ENCODE data around the gene DUSP1. TPM values are rescaled to one million over a fixed set of nuclear protein-coding genes. Genes with fewer than 3 reads are reported as not detected.
A peak's percentile ranks its signal among the peaks of the same experiment; 100 is the strongest.

DUSP1 gene
- total and polyA plus RNA-seq, 2 of the 13 experiments (the other 11 are each of a cell fraction or from before 2014, with no cell fraction given) = 27.1 to 55.5 TPM

DNA sequence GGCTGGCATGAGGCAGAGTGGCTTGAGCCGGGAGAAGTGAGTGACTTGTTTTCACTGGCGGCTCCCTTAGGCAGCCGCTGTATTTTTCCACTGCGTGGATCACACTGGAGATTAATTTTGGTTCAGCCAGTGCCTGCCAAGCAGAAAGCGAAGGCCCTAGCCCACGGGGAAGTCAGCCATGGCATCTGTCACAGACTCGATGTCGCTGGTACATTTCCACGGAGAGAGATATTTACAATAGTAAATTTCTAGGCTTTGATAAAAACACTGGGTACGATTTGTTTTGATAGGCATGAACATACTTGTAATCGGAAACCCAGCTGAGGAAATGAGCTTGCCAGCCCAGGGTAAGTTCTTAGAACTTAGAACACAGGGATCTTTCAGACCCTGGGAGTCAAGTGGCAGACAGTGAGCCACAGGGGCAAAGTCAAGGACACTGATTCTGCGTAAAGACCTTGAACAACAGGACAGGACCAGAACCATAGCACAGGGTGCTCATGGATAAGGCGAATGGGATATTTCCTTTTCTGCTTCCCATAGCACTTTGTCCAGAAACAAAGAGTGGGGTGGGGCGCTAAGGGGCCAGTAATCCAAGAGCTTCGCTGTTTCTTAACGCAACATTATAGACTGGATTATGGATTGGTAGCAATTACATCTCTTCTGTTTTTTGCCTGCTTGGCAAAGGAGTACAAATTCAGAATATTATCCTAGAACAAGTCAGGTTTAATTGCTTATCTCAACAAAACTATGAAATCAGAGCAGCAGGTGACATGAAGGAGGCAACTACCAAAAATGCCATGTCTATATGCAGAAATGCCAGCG lies 4.5 kb downstream of the DUSP1 start (continued):
- TF ChIP-seq NR2F6 (IDR thresholded peaks at IDR 0.05) (no peak), NR2F6 (CRISPR knock-in tag; IDR thresholded peaks at IDR 0.05) (peak; percentile 74), NFIB (CRISPR knock-in tag; IDR thresholded peaks at IDR 0.05; ENCODE audit: borderline replicate concordance) (no peak), SOX5 (CRISPR knock-in tag; IDR thresholded peaks at IDR 0.05; ENCODE audit: borderline replicate concordance) (peak; percentile 78), ZNF563 (CRISPR knock-in tag; IDR thresholded peaks at IDR 0.05) (no peak), KDM5A (IDR thresholded peaks at IDR 0.05; ENCODE audit: borderline replicate concordance, low read length) (no peak), SMARCE1 (IDR thresholded peaks at IDR 0.05; ENCODE audit: borderline replicate concordance) (no peak), PHF8 (CRISPR knock-in tag; IDR thresholded peaks at IDR 0.05) (no peak; the same call in 1 of the 2 replicates), NR2F1 (CRISPR knock-in tag; IDR thresholded peaks at IDR 0.05) (0 out of 4 replicates have a peak, but pooled peaks of 1 of the 2 experiments have one; percentile 15), MYC (CRISPR knock-in tag; IDR thresholded peaks at IDR 0.05; ENCODE audit: borderline replicate concordance) (no peak)
- TF ChIP-seq, protein P1, sequence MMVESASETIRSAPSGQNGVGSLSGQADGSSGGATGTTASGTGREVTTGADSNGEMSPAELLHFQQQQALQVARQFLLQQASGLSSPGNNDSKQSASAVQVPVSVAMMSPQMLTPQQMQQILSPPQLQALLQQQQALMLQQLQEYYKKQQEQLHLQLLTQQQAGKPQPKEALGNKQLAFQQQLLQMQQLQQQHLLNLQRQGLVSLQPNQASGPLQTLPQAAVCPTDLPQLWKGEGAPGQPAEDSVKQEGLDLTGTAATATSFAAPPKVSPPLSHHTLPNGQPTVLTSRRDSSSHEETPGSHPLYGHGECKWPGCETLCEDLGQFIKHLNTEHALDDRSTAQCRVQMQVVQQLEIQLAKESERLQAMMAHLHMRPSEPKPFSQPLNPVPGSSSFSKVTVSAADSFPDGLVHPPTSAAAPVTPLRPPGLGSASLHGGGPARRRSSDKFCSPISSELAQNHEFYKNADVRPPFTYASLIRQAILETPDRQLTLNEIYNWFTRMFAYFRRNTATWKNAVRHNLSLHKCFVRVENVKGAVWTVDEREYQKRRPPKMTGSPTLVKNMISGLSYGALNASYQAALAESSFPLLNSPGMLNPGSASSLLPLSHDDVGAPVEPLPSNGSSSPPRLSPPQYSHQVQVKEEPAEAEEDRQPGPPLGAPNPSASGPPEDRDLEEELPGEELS (CRISPR knock-in tag; IDR thresholded peaks at IDR 0.05) = peak; percentile 44; the same call in 1 of the 2 replicates
- TF ChIP-seq, protein P2, sequence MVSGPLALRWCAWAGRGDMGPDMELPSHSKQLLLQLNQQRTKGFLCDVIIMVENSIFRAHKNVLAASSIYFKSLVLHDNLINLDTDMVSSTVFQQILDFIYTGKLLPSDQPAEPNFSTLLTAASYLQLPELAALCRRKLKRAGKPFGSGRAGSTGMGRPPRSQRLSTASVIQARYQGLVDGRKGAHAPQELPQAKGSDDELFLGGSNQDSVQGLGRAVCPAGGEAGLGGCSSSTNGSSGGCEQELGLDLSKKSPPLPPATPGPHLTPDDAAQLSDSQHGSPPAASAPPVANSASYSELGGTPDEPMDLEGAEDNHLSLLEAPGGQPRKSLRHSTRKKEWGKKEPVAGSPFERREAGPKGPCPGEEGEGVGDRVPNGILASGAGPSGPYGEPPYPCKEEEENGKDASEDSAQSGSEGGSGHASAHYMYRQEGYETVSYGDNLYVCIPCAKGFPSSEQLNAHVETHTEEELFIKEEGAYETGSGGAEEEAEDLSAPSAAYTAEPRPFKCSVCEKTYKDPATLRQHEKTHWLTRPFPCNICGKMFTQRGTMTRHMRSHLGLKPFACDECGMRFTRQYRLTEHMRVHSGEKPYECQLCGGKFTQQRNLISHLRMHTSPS (CRISPR knock-in tag; IDR thresholded peaks at IDR 0.05; ENCODE audit: low read depth) = 0 out of 2 replicates have a peak, but pooled peaks have one; percentile 52
- TF ChIP-seq, protein P3, sequence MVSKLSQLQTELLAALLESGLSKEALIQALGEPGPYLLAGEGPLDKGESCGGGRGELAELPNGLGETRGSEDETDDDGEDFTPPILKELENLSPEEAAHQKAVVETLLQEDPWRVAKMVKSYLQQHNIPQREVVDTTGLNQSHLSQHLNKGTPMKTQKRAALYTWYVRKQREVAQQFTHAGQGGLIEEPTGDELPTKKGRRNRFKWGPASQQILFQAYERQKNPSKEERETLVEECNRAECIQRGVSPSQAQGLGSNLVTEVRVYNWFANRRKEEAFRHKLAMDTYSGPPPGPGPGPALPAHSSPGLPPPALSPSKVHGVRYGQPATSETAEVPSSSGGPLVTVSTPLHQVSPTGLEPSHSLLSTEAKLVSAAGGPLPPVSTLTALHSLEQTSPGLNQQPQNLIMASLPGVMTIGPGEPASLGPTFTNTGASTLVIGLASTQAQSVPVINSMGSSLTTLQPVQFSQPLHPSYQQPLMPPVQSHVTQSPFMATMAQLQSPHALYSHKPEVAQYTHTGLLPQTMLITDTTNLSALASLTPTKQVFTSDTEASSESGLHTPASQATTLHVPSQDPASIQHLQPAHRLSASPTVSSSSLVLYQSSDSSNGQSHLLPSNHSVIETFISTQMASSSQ (IDR thresholded peaks at IDR 0.05; ENCODE audit: low read depth) = no peak
- TF ChIP-seq, protein P3 (CRISPR knock-in tag; IDR thresholded peaks at IDR 0.05; ENCODE audit: borderline replicate concordance) = peak; percentile 28; the same call in 1 of the 2 replicates
- TF ChIP-seq, protein P4, sequence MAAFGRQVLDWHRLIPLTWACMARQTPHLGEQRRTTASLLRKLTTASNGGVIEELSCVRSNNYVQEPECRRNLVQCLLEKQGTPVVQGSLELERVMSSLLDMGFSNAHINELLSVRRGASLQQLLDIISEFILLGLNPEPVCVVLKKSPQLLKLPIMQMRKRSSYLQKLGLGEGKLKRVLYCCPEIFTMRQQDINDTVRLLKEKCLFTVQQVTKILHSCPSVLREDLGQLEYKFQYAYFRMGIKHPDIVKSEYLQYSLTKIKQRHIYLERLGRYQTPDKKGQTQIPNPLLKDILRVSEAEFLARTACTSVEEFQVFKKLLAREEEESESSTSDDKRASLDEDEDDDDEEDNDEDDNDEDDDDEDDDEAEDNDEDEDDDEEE (CRISPR knock-in tag; IDR thresholded peaks at IDR 0.05) = 0 out of 2 replicates have a peak, but pooled peaks have one; percentile 25
- TF ChIP-seq, protein P5, sequence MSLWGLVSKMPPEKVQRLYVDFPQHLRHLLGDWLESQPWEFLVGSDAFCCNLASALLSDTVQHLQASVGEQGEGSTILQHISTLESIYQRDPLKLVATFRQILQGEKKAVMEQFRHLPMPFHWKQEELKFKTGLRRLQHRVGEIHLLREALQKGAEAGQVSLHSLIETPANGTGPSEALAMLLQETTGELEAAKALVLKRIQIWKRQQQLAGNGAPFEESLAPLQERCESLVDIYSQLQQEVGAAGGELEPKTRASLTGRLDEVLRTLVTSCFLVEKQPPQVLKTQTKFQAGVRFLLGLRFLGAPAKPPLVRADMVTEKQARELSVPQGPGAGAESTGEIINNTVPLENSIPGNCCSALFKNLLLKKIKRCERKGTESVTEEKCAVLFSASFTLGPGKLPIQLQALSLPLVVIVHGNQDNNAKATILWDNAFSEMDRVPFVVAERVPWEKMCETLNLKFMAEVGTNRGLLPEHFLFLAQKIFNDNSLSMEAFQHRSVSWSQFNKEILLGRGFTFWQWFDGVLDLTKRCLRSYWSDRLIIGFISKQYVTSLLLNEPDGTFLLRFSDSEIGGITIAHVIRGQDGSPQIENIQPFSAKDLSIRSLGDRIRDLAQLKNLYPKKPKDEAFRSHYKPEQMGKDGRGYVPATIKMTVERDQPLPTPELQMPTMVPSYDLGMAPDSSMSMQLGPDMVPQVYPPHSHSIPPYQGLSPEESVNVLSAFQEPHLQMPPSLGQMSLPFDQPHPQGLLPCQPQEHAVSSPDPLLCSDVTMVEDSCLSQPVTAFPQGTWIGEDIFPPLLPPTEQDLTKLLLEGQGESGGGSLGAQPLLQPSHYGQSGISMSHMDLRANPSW (CRISPR knock-in tag; IDR thresholded peaks at IDR 0.05; ENCODE audit: borderline replicate concordance) = 0 out of 2 replicates have a peak, but pooled peaks have one; percentile 40
